ENCODE data around the gene FGF9. TPM values are rescaled to one million over a fixed set of nuclear protein-coding genes. Genes with fewer than 3 reads are reported as not detected.

Gene FGF9
- total and polyA plus RNA-seq, 10 of the 15 experiments (the other 5 are each of a cell fraction or from before 2014, with no cell fraction given): 0.05 to 1.5 (median 0.83) TPM

- no peak for TF ChIP-seq ZNF622 (IDR thresholded peaks at IDR 0.05)
- TF ChIP-seq SP1 (IDR thresholded peaks at IDR 0.05; ENCODE audit: low read depth, low read length): no peak
- TF ChIP-seq FOXK2 (IDR thresholded peaks at IDR 0.05): no peak
- TF ChIP-seq KAT2A (conservative IDR thresholded peaks at IDR 0.05; ENCODE audit: control insufficient read depth, low read depth, low read length): no peak
- TF ChIP-seq EZH2 (IDR thresholded peaks at IDR 0.05; ENCODE audit: borderline replicate concordance, control insufficient read depth, low read depth, low read length): no peak
- no peak for TF ChIP-seq MEF2A (IDR thresholded peaks at IDR 0.05; ENCODE audit: insufficient read depth, low read depth, low read length)
- TF ChIP-seq CREB1 (IDR thresholded peaks at IDR 0.05; ENCODE audit: low read depth): no peak
- no peak for TF ChIP-seq BCL3 (IDR thresholded peaks at IDR 0.05; ENCODE audit: borderline replicate concordance, insufficient read depth, low read depth, low read length, poor library complexity, severe bottlenecking)
- no peak for TF ChIP-seq CHD4 (IDR thresholded peaks at IDR 0.05)
- TF ChIP-seq CREM (IDR thresholded peaks at IDR 0.05; ENCODE audit: low read depth): no peak
- TF ChIP-seq EGR1 (IDR thresholded peaks at IDR 0.05; ENCODE audit: borderline replicate concordance in 1 of 2, low read depth in 2 of 2, low read length in 2 of 2): no peak
Measured at GRCh38 chr13:21723807-21724505, 53.1 kb downstream of the FGF9 start.

More at GRCh38 chr13:21723807-21724505, 53.1 kb downstream of the FGF9 start:
- H4K20me1 ChIP-seq (ENCODE audit: control insufficient read depth, insufficient read depth): no peaks in the 10 kb centered on the region
- H3K4me2 ChIP-seq (ENCODE audit: control insufficient read depth, insufficient read depth): no peak overlapping the region
- no peak for ATAC-seq
- H3K4me1 ChIP-seq (ENCODE audit: control insufficient read depth, insufficient read depth, low read length): no peaks in the 10 kb centered on the region
- intact Hi-C loops (cut with micrococcal nuclease; ENCODE audit: unreplicated experiment): loop anchor here (2.0 kb wide), 1 partner anchor 21 kb away; no protein-coding TSS in a partner anchor
- H3K36me3 ChIP-seq (ENCODE audit: control insufficient read depth in 2 of 2, insufficient read depth in 2 of 2, low read length in 1 of 2): no peaks in the 10 kb centered on the region
- no peak overlapping the region for H3K27ac ChIP-seq (ENCODE audit: control insufficient read depth, insufficient read depth)
- BruUV-seq (replicated peaks): no TSS peak
- no peak overlapping the region for H3K9ac ChIP-seq (ENCODE audit: control insufficient read depth, insufficient read depth, low read length)
- H3K9me3 ChIP-seq (replicated peaks; ENCODE audit: control insufficient read depth, insufficient read depth, low read length): no peaks in the 10 kb centered on the region; the same call in 2 of the 3 replicates
- POLR2A ChIA-PET: no interaction called here
- DNase-seq (ENCODE audit: low read depth, low spot score): no peak
- H3K27me3 ChIP-seq (replicated peaks in 1 of 2; ENCODE audit: control insufficient read depth in 2 of 2, insufficient read depth in 2 of 2, low read length in 1 of 2): no peaks in the 10 kb centered on the region
- FAIRE-seq: no peak
- H2AFZ ChIP-seq (ENCODE audit: control insufficient read depth, low read depth, low read length): no peak overlapping the region
- CTCF ChIA-PET: interaction anchor here (0.5 kb wide), 1 partner anchor 594 kb away, joined by 3 read pairs; no protein-coding TSS in a partner anchor
- SMC1A ChIA-PET (ENCODE audit: uncharacterized antibody, unreplicated experiment): no interaction called here
- no peak overlapping the region for H3K4me3 ChIP-seq
- RAD21 ChIA-PET (ENCODE audit: unreplicated experiment): no interaction called here
- in situ Hi-C loops (cut with MboI): no loop called here
- WGBS (ENCODE audit: insufficient coverage, insufficient replicate concordance, low lambda C conversion rate, missing lambda C conversion rate): 57% methylated on average over 17 of the region's 17 CpGs
- no peaks in the 10 kb centered on the region for H3K79me2 ChIP-seq (ENCODE audit: control insufficient read depth, insufficient read depth, low read length)

Data from GM12878 (cell line).